BE2C (cell line): Measurements from ENCODE around the gene RPL36AL.

ENCODE experiments used
- DNase-seq: peaks from one replicate; pipeline ENCODE4 v3.0.0-alpha.2; 2020
- H3K27me3 ChIP-seq: fragments of 250-450 bp; sonication (Bioruptor Pico); 2 replicates; pipeline ENCODE4 v1.5.1; 2020; ENCODE audit warnings: mild to moderate bottlenecking
- H3K36me3 ChIP-seq: fragments of 250-450 bp; sonication (Bioruptor Pico); 2 replicates; pipeline ENCODE4 v1.5.1; 2020; ENCODE audit warnings: mild to moderate bottlenecking
- H3K4me1 ChIP-seq: fragments of 250-450 bp; sonication (Bioruptor Pico); 2 replicates; pipeline ENCODE4 v1.5.1; 2020
- H3K4me3 ChIP-seq: 2 replicates; pipeline ENCODE4 v1.5.1; 2011; ENCODE audit warnings: low read depth, low read length
- H3K9me3 ChIP-seq: fragments of 250-450 bp; sonication (Bioruptor Pico); 2 replicates; pipeline ENCODE4 v1.5.1; 2020
- TF ChIP-seq, protein P1 (sequence below): IDR thresholded peaks from 2 replicates; pipeline ENCODE4 v1.5.1; 2012; ENCODE audit warnings: mild to moderate bottlenecking, low read depth, low read length

Gene RPL36AL

DNA sequence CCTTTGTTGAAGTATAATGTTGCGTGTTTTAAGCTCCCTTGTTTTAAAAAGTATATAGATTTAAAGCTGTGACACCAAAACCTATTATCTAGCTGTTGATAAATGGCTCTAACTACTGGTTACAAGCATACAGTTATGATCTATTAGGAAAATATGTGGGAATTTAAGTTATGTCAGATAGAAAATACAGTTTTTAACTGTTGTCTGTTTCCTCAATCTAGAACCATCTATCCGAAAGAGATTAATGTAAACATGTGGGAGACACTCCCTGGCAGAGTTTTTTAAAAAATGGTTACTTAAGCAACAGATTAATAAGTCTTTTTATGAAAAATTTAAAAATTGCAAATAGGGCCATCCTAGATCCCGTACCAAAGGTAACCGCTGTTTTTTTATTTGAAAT, 8.2 kb downstream of the RPL36AL start:
- DNase-seq, result no peak
- Histone ChIP-seq H3K4me3 (no peak overlapping the region), H3K4me1 (no peaks in the 10 kb centered on the region), H3K27me3 (no peaks in the 10 kb centered on the region), H3K36me3 (peaks cover 25% of the 10 kb centered on the region), H3K9me3 (no peaks in the 10 kb centered on the region)
- TF ChIP-seq, protein P1, sequence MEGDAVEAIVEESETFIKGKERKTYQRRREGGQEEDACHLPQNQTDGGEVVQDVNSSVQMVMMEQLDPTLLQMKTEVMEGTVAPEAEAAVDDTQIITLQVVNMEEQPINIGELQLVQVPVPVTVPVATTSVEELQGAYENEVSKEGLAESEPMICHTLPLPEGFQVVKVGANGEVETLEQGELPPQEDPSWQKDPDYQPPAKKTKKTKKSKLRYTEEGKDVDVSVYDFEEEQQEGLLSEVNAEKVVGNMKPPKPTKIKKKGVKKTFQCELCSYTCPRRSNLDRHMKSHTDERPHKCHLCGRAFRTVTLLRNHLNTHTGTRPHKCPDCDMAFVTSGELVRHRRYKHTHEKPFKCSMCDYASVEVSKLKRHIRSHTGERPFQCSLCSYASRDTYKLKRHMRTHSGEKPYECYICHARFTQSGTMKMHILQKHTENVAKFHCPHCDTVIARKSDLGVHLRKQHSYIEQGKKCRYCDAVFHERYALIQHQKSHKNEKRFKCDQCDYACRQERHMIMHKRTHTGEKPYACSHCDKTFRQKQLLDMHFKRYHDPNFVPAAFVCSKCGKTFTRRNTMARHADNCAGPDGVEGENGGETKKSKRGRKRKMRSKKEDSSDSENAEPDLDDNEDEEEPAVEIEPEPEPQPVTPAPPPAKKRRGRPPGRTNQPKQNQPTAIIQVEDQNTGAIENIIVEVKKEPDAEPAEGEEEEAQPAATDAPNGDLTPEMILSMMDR, result no peak

DNA sequence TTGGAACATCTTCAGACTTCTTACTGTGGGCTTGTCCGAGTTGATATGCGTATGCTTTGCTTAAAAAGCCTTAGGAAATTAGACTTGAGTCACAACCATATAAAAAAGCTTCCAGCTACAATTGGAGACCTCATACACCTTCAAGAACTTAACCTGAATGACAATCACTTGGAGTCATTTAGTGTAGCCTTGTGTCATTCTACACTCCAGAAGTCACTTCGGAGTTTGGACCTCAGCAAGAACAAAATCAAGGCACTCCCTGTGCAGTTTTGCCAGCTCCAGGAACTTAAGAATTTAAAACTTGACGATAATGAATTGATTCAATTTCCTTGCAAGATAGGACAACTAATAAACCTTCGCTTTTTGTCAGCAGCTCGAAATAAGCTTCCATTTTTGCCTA, 12.8 kb downstream of the RPL36AL start:
- H3K27me3 ChIP-seq, result no peaks in the 10 kb centered on the region
- TF ChIP-seq, protein P1, result no peak
- no peaks in the 10 kb centered on the region for H3K4me1 ChIP-seq
- H3K4me3 ChIP-seq, result no peak overlapping the region
- DNase-seq, result no peak
- H3K9me3 ChIP-seq, result no peaks in the 10 kb centered on the region
- H3K36me3 ChIP-seq, result peaks cover 39% of the 10 kb centered on the region

DNA sequence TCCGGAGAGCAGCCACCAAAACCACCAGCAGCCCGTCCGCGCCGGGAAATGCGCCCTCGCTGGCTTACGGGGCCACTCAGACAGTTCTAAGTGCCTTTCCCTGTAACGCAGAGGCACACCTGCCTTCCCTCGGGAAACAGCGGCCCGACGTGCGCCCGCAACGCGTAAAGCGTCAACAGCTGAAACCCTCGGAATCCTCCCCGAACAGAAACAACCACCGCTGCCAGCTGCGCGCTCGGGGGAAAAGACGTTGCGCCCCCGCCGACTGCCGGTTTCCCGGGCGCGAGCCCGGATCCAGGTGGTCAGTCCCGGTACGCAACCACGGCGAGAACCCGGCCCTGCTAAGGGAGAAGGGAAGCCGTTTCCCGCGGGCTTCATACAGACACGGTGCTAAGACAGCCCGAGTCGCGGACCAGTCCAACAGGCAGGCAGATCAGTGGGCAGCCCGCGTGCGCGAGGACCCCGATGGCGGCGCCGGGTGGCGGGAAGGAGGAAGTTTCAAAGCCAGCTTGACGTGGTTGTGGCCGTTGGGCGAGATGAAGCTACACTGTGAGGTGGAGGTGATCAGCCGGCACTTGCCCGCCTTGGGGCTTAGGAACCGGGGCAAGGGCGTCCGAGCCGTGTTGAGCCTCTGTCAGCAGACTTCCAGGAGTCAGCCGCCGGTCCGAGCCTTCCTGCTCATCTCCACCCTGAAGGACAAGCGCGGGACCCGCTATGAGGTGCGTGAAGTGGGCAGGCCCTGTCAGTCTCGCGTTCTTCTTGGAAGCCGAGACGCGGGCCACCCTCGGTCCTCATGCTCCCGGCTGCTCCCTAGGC, 21.7 kb downstream of the RPL36AL start, which contains the start of gene LRR1:
Gene LRR1, plus strand, starts transcription at position 456 of the 816 bp plus-strand sequence. Its CDS starts 81 bp downstream, at position 537.
- H3K4me3 ChIP-seq, result peak within 1 kb of the TSS; percentile 100
- H3K9me3 ChIP-seq, result no peaks in the 10 kb centered on the region
- H3K36me3 ChIP-seq, result peaks cover 10% of the 10 kb centered on the region
- no peaks in the 10 kb centered on the region for H3K27me3 ChIP-seq
- H3K4me1 ChIP-seq, result no peaks in the 10 kb centered on the region
- TF ChIP-seq, protein P1, result no peak
- DNase-seq, result peak; percentile 89

DNA sequence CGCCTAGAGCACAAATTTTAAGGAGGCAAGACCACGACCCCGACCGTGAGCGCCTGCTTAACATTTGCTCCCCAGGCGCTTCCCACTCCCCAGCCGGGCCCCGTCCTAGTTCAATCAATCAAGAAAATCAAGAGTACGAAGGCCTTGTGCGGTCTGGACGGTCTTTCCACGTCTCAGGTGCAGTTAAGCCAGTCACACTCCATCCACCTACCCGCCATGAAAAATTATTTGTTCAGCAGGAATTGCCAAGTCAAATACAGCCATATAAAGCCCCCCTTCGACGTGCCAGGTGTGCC, 22.3 kb downstream of the RPL36AL start:
- TF ChIP-seq, protein P1, result no peak
- H3K36me3 ChIP-seq, result peaks cover 9% of the 10 kb centered on the region
- DNase-seq, result no peak
- peak overlapping the region; percentile 100 for H3K4me3 ChIP-seq
- H3K27me3 ChIP-seq, result no peaks in the 10 kb centered on the region
- H3K4me1 ChIP-seq, result no peaks in the 10 kb centered on the region
- no peaks in the 10 kb centered on the region for H3K9me3 ChIP-seq

DNA sequence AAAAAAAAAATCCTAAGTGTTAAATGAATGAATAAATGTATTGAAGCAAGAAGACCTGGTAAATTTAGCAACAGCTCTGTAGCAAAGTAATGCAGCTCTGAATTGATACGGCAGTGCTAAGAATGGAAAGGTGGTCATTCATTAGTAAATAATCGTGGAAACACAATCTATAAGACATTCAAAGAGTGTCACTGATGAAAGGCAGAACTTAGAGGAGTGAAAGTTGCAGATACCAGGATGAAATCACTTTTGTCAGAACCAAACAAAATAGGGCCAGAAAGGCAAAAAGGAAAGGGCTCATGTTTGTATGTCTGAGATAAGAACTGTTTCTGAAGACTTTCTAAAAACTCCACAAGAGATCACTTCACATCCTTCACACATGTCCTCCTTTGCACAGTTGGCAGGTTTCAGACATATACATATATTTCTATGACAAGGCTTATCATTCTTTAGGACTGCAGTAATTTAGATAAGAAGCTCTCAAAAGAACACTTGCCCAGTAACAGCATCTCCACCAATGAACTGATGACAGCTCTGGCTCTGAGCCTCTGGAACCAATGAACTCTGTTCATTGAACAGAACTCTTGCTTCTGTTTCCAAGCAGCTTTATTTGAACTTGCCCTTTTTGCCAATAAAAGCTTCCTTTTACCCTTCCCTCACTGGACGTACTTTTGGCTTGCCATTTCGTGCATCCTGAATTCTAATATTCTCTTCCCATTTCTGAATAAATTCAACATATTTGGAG, 25.9 kb downstream of the RPL36AL start:
- Histone ChIP-seq H3K4me1 (no peaks in the 10 kb centered on the region), H3K36me3 (no peaks in the 10 kb centered on the region), H3K9me3 (no peaks in the 10 kb centered on the region), H3K27me3 (no peaks in the 10 kb centered on the region), H3K4me3 (no peak overlapping the region)
- TF ChIP-seq, protein P1, result no peak
- no peak for DNase-seq

DNA sequence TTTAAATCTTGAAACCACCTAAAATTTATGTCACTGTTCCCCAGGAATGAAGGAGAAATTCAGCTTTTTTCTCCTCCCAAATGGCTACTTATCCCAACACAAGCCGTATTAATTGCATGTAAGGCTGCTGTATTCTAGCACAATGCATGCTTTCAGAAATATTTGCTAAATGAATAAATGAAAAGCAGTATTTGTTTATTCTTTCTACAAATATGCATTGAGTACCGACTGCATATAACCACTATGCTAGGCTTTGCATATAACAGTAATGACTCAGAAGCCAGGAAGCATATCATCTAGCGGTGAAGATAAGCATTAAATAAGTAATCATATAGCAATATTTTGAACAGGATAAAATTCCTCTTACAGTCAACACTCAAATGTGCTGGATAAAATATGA, 27.4 kb downstream of the RPL36AL start:
- Histone ChIP-seq H3K36me3 (no peaks in the 10 kb centered on the region), H3K4me3 (no peak overlapping the region), H3K9me3 (no peaks in the 10 kb centered on the region), H3K27me3 (no peaks in the 10 kb centered on the region), H3K4me1 (no peaks in the 10 kb centered on the region)
- DNase-seq, result no peak
- TF ChIP-seq, protein P1, result no peak
